Osteocyte (in vitro differentiated cells): ENCODE data around the gene ACP4. TPM values are rescaled to one million over a fixed set of nuclear protein-coding genes. Genes with fewer than 3 reads are reported as not detected.
"Not testable (repeated sequence)": the region's sequence is repeated elsewhere in the genome, so short reads cannot be mapped to it uniquely, and the experiment has no call there.

Experiments used
- DNase-seq: peaks from one replicate; pipeline ENCODE4 v3.0.0; 2021; ENCODE audit warnings: mixed read lengths; ENCODE audit not compliant: unreplicated experiment; ENCODE audit errors: extremely low spot score
- H3K27ac Mint-ChIP-seq: one replicate; pipeline ENCODE4 v1.8.0; 2021; ENCODE audit warnings: mild to moderate bottlenecking, mixed read lengths; ENCODE audit not compliant: unreplicated experiment
- H3K27me3 Mint-ChIP-seq: one replicate; pipeline ENCODE4 v1.8.0; 2021; ENCODE audit warnings: mixed read lengths; ENCODE audit not compliant: unreplicated experiment
- H3K36me3 Mint-ChIP-seq: one replicate; pipeline ENCODE4 v1.8.0; 2021; ENCODE audit warnings: mixed read lengths; ENCODE audit not compliant: unreplicated experiment
- H3K4me1 Mint-ChIP-seq: one replicate; pipeline ENCODE4 v1.8.0; 2021; ENCODE audit warnings: mixed read lengths; ENCODE audit not compliant: unreplicated experiment
- H3K4me3 Mint-ChIP-seq: one replicate; pipeline ENCODE4 v1.8.0; 2021; ENCODE audit warnings: mild to moderate bottlenecking, moderate library complexity, mixed read lengths; ENCODE audit not compliant: unreplicated experiment
- H3K9me3 Mint-ChIP-seq: one replicate; pipeline ENCODE4 v1.8.0; 2021; ENCODE audit warnings: mixed read lengths; ENCODE audit not compliant: unreplicated experiment
- CTCF ChIP-seq: fragments of 200-600 bp; sonication (generic); IDR thresholded peaks from 2 replicates; pipeline ENCODE4 v1.5.0; 2021; ENCODE audit warnings: antibody characterized with exemption, mild to moderate bottlenecking, moderate library complexity
- total RNA-seq: library from RNA; stranded (reverse); gene quantifications from 2 replicates; pipeline ENCODE4 v1.2.1, GENCODE V29; 2021

Gene ACP4
- total RNA-seq, 1 donor from 2014 or later = not detected

- H3K9me3 Mint-ChIP-seq = no peaks in the 10 kb centered on the region
- H3K27me3 Mint-ChIP-seq = no peaks in the 10 kb centered on the region
- H3K4me1 Mint-ChIP-seq = peaks cover 33% of the 10 kb centered on the region
- peak overlapping the region; percentile 100 for H3K27ac Mint-ChIP-seq
- no peak for TF ChIP-seq CTCF
- DNase-seq = no peak
- peak overlapping the region; percentile 96 for H3K4me3 Mint-ChIP-seq
- H3K36me3 Mint-ChIP-seq = peaks cover 7% of the 10 kb centered on the region
These were observed 13.6 kb downstream of the ACP4 start for GRCh38 chr19:50803633-50804419.

GRCh38 chr19:50804420-50805272, 14.4 kb downstream of the ACP4 start:
- Mint-ChIP-seq H3K27ac (peak overlapping the region; percentile 100), H3K4me1 (peaks cover 33% of the 10 kb centered on the region), H3K36me3 (peaks cover 7% of the 10 kb centered on the region), H3K9me3 (no peaks in the 10 kb centered on the region), H3K27me3 (no peaks in the 10 kb centered on the region), H3K4me3 (peak overlapping the region; percentile 96)
- peak; percentile 99 for DNase-seq
- no peak for TF ChIP-seq CTCF

GRCh38 chr19:50808856-50809255, 18.6 kb downstream of the ACP4 start:
- Mint-ChIP-seq H3K4me1 (peaks cover 14% of the 10 kb centered on the region), H3K4me3 (no peak overlapping the region), H3K9me3 (no peaks in the 10 kb centered on the region), H3K27me3 (peaks cover 4% of the 10 kb centered on the region), H3K27ac (no peak overlapping the region), H3K36me3 (no peaks in the 10 kb centered on the region)
- DNase-seq = no peak
- TF ChIP-seq CTCF = no peak

- H3K4me1 Mint-ChIP-seq, H3K36me3 Mint-ChIP-seq, H3K27ac Mint-ChIP-seq, DNase-seq, H3K9me3 Mint-ChIP-seq, H3K27me3 Mint-ChIP-seq, H3K4me3 Mint-ChIP-seq: not testable (repeated sequence)
These were observed 21.5 kb downstream of the ACP4 start for GRCh38 chr19:50811622-50812238.

GRCh38 chr19:50812474-50812873, 22.3 kb downstream of the ACP4 start:
- no peaks in the 10 kb centered on the region for H3K36me3 Mint-ChIP-seq
- peaks cover 15% of the 10 kb centered on the region for H3K27me3 Mint-ChIP-seq
- TF ChIP-seq CTCF = no peak
- H3K4me3 Mint-ChIP-seq = no peak overlapping the region
- DNase-seq = no peak
- H3K9me3 Mint-ChIP-seq = no peaks in the 10 kb centered on the region
- H3K4me1 Mint-ChIP-seq = peaks cover 1% of the 10 kb centered on the region
- H3K27ac Mint-ChIP-seq = no peak overlapping the region
